SU-DHL-6 (cell line): ENCODE measurements around the gene ADAMTS8.

Source experiments
- H2AFZ ChIP-seq: fragments of 200-600 bp; sonication (generic); 2 replicates; pipeline ENCODE4 v1.6.1; 2014; ENCODE audit warnings: low read depth, mild to moderate bottlenecking, moderate library complexity, mixed read lengths, antibody characterized with exemption, low read length; ENCODE audit not compliant: severe bottlenecking
- H3F3A ChIP-seq: fragments of 200-600 bp; shearing (Covaris generic); 2 replicates; pipeline ENCODE4 v1.6.0; 2016; ENCODE audit warnings: antibody characterized with exemption, mild to moderate bottlenecking; ENCODE audit not compliant: insufficient read depth
- H3K27ac ChIP-seq: fragments of 200-600 bp; sonication (generic); 2 replicates; pipeline ENCODE4 v1.5.1; 2016; ENCODE audit warnings: low read depth, mild to moderate bottlenecking, low read length, moderate library complexity, mixed read lengths
- H3K27me3 ChIP-seq: fragments of 200-600 bp; sonication (generic), shearing (Covaris generic); 2 replicates; pipeline ENCODE4 v1.6.0; 2014; ENCODE audit warnings: mild to moderate bottlenecking, low read length
- H3K36me3 ChIP-seq: fragments of 200-600 bp; sonication (generic); 2 replicates; pipeline ENCODE4 v1.6.1; 2014; ENCODE audit warnings: mild to moderate bottlenecking, low read length, mixed read lengths
- H3K4me2 ChIP-seq: fragments of 300-600, 200-600 bp; shearing (Covaris generic), sonication (generic); 2 replicates; pipeline ENCODE4 v1.6.0; 2014; ENCODE audit warnings: low read length, low read depth, mild to moderate bottlenecking; ENCODE audit not compliant: poor library complexity, severe bottlenecking
- H3K4me3 ChIP-seq: fragments of 200-600 bp; sonication (generic); 2 replicates; pipeline ENCODE4 v1.5.1; 2014; ENCODE audit warnings: antibody characterized with exemption, low read length, mild to moderate bottlenecking, mixed read lengths; ENCODE audit not compliant: insufficient read depth, poor library complexity, severe bottlenecking
- H3K79me2 ChIP-seq: fragments of 200-600 bp; sonication (generic); 2 replicates; pipeline ENCODE4 v1.6.1; 2014; ENCODE audit warnings: mild to moderate bottlenecking, low read length, moderate library complexity; ENCODE audit not compliant: insufficient read depth
- H3K9ac ChIP-seq: fragments of 200-600 bp; sonication (generic); 2 replicates; pipeline ENCODE4 v1.7.0; 2014; ENCODE audit warnings: mild to moderate bottlenecking, low read length
- H3K9me2 ChIP-seq: fragments of 200-600 bp; sonication (generic); replicated peaks from 2 replicates; pipeline ENCODE4 v1.6.1; 2014; ENCODE audit warnings: low read length; ENCODE audit not compliant: insufficient read depth
- H3K9me3 ChIP-seq: fragments of 200-600 bp; sonication (generic); 2 replicates; pipeline ENCODE4 v1.6.1; 2014; ENCODE audit warnings: low read length, mixed read lengths; ENCODE audit not compliant: insufficient read depth
- H4K20me1 ChIP-seq: fragments of 200-600 bp; sonication (generic); 2 replicates; pipeline ENCODE4 v1.6.1; 2014; ENCODE audit warnings: low read depth, mild to moderate bottlenecking, antibody characterized with exemption, low read length, moderate library complexity, mixed read lengths
- EZH2phosphoT487 ChIP-seq: fragments of 200-600 bp; sonication (generic), shearing (Covaris generic); conservative IDR thresholded peaks from 2 replicates; pipeline ENCODE4 v1.6.1; 2018; ENCODE audit warnings: mild to moderate bottlenecking, antibody characterized with exemption, low read length, moderate library complexity, mixed read lengths
- TF ChIP-seq, protein P1 (sequence below): fragments of 200-600 bp; sonication (generic); IDR thresholded peaks from one replicate; pipeline ENCODE4 v1.5.1; 2017; ENCODE audit warnings: antibody characterized with exemption, mild to moderate bottlenecking, low read length, moderate library complexity; ENCODE audit not compliant: insufficient read depth, poor library complexity, severe bottlenecking

The ADAMTS8 gene

DNA sequence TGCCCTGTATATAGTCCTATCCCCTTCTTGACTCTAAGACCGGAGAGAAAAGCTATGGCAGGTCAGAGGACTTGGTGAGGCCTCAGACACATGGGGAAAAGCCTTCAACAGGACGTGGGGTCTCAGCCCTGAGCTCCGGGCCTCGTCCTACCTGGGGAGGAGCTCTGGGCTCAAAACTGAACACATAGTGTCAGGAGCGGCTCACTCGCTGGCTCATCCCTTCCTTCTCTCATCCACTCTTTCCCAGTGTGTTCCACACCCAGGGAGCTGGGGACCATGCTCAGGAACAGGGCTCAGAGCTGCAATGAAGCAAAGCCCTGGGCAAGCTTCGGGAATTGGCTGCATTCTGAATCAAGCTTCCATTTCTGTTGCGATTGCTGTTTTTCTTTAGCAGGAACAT, 34.5 kb upstream of the ADAMTS8 start:
- Histone ChIP-seq H3K27ac (no peak overlapping the region), H3K4me2 (no peak overlapping the region)
- TF ChIP-seq, protein P1, sequence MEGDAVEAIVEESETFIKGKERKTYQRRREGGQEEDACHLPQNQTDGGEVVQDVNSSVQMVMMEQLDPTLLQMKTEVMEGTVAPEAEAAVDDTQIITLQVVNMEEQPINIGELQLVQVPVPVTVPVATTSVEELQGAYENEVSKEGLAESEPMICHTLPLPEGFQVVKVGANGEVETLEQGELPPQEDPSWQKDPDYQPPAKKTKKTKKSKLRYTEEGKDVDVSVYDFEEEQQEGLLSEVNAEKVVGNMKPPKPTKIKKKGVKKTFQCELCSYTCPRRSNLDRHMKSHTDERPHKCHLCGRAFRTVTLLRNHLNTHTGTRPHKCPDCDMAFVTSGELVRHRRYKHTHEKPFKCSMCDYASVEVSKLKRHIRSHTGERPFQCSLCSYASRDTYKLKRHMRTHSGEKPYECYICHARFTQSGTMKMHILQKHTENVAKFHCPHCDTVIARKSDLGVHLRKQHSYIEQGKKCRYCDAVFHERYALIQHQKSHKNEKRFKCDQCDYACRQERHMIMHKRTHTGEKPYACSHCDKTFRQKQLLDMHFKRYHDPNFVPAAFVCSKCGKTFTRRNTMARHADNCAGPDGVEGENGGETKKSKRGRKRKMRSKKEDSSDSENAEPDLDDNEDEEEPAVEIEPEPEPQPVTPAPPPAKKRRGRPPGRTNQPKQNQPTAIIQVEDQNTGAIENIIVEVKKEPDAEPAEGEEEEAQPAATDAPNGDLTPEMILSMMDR = no peak
- no peak for TF ChIP-seq EZH2phosphoT487

DNA sequence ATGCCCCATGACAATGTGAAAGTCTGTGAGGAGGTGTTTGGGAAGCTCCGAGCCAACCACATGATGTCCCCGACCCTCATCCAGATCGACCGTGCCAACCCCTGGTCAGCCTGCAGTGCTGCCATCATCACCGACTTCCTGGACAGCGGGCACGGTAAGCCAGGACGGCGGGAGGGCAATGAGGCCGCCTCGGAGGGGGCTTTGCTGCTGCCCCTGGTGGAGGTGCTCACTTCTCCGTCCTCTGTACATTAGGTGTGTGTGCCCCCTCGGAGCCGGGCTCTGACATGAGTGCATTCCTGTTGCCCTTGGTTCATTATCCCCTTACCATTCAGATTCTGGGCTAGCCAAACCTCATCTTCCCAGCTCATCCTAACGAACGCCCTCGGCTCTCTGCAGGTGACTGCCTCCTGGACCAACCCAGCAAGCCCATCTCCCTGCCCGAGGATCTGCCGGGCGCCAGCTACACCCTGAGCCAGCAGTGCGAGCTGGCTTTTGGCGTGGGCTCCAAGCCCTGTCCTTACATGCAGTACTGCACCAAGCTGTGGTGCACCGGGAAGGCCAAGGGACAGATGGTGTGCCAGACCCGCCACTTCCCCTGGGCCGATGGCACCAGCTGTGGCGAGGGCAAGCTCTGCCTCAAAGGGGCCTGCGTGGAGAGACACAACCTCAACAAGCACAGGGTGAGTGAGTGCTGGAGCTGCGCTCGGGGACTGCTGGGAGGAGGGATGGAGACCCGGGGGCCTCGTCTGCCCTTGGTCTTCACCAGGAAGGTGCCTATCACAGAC, 33.9 kb upstream of the ADAMTS8 start:
- Histone ChIP-seq H4K20me1 (no peaks in the 10 kb centered on the region), H3K79me2 (no peaks in the 10 kb centered on the region), H3K27me3 (no peaks in the 10 kb centered on the region), H3F3A (no peaks in the 10 kb centered on the region), H3K9ac (no peak overlapping the region), H3K27ac (no peak overlapping the region), H2AFZ (no peak overlapping the region), H3K4me3 (no peak overlapping the region), H3K9me2 (no peaks in the 10 kb centered on the region), H3K4me2 (no peak overlapping the region), H3K36me3 (no peaks in the 10 kb centered on the region), H3K9me3 (no peaks in the 10 kb centered on the region)
- no peak for TF ChIP-seq EZH2phosphoT487
- TF ChIP-seq, protein P1 = no peak

More for the DNA sequence above, 34.5 kb upstream of the ADAMTS8 start:
- H3K9me3 ChIP-seq = no peaks in the 10 kb centered on the region
- no peak overlapping the region for H2AFZ ChIP-seq
- H3K9me2 ChIP-seq = no peaks in the 10 kb centered on the region
- no peaks in the 10 kb centered on the region for H3K79me2 ChIP-seq
- H3K4me3 ChIP-seq = no peak overlapping the region
- no peaks in the 10 kb centered on the region for H3K36me3 ChIP-seq
- H3K27me3 ChIP-seq = no peaks in the 10 kb centered on the region
- no peaks in the 10 kb centered on the region for H4K20me1 ChIP-seq
- H3F3A ChIP-seq = no peaks in the 10 kb centered on the region
- no peak overlapping the region for H3K9ac ChIP-seq

DNA sequence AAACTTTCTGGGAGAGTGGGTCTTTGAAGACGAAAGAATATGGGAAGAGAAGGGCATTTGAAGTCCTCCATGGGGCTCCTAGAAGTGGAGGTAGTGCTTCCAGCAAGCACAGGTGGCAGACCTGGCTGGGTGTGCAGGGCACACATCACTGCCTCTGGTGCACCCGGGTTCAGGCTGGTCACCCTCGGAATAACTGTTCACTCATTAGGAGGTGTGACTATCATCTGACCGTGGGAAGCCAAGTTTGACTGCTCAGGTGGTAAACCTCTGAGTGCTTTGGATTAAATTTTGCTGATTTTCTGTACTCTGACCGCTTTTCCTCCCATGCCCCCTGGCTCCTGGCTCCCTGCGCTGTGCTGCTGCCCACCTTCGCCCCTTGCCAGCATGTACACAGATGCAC, 31.1 kb upstream of the ADAMTS8 start:
- Histone ChIP-seq H3F3A (no peaks in the 10 kb centered on the region), H2AFZ (no peak overlapping the region), H3K79me2 (no peaks in the 10 kb centered on the region), H3K4me3 (no peak overlapping the region), H3K9me3 (no peaks in the 10 kb centered on the region), H3K9me2 (no peaks in the 10 kb centered on the region), H3K27me3 (no peaks in the 10 kb centered on the region), H4K20me1 (no peaks in the 10 kb centered on the region), H3K36me3 (no peaks in the 10 kb centered on the region), H3K9ac (no peak overlapping the region), H3K4me2 (no peak overlapping the region), H3K27ac (no peak overlapping the region)
- TF ChIP-seq EZH2phosphoT487 = no peak
- TF ChIP-seq, protein P1 = no peak

DNA sequence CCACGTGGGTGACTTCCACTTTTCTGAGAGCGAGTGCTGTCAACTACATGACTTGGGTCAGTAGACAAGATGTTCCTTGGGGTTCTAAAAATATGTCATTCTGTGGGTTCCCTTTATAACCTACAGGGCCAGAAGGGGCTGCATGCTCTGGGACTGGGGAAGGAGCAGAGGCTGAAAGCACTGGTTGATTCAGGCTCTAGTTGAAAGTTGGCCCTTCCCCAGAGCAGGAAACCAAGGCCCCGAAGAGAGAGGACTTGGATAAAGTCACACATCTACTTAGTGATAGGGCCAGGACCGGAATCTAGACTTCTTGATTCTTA, 30.0 kb upstream of the ADAMTS8 start:
- H3K27me3 ChIP-seq = no peaks in the 10 kb centered on the region
- H3K9me2 ChIP-seq = no peaks in the 10 kb centered on the region
- H3K9me3 ChIP-seq = no peaks in the 10 kb centered on the region
- TF ChIP-seq, protein P1 = no peak
- TF ChIP-seq EZH2phosphoT487 = no peak
- no peaks in the 10 kb centered on the region for H4K20me1 ChIP-seq
- H3K4me2 ChIP-seq = no peak overlapping the region
- H3K9ac ChIP-seq = no peak overlapping the region
- H3K36me3 ChIP-seq = no peaks in the 10 kb centered on the region
- H3K27ac ChIP-seq = no peak overlapping the region
- no peaks in the 10 kb centered on the region for H3K79me2 ChIP-seq
- no peak overlapping the region for H3K4me3 ChIP-seq
- no peak overlapping the region for H2AFZ ChIP-seq
- no peaks in the 10 kb centered on the region for H3F3A ChIP-seq
